Retinal pigment epithelial cell (primary cell): ENCODE measurements around the gene HOXA3.

Experiments used
- DNase-seq: peaks from one replicate; pipeline ENCODE4 v3.0.0-alpha.2; 2010; ENCODE audit warnings: low read depth
- H3K4me3 ChIP-seq: 2 replicates; pipeline ENCODE4 v1.5.1; 2011; ENCODE audit warnings: mild to moderate bottlenecking, low read length, control low read depth, moderate library complexity
- CTCF ChIP-seq: conservative IDR thresholded peaks from 2 replicates; pipeline ENCODE4 v1.5.1; 2011; ENCODE audit warnings: low read depth, low read length, control low read depth, inconsistent platforms

HOXA3 gene

GRCh38 chr7:27099453-27100370 is 52.7 kb downstream of the HOXA3 start:
- DNase-seq = no peak
- TF ChIP-seq CTCF = no peak
- no peak overlapping the region for H3K4me3 ChIP-seq

DNA sequence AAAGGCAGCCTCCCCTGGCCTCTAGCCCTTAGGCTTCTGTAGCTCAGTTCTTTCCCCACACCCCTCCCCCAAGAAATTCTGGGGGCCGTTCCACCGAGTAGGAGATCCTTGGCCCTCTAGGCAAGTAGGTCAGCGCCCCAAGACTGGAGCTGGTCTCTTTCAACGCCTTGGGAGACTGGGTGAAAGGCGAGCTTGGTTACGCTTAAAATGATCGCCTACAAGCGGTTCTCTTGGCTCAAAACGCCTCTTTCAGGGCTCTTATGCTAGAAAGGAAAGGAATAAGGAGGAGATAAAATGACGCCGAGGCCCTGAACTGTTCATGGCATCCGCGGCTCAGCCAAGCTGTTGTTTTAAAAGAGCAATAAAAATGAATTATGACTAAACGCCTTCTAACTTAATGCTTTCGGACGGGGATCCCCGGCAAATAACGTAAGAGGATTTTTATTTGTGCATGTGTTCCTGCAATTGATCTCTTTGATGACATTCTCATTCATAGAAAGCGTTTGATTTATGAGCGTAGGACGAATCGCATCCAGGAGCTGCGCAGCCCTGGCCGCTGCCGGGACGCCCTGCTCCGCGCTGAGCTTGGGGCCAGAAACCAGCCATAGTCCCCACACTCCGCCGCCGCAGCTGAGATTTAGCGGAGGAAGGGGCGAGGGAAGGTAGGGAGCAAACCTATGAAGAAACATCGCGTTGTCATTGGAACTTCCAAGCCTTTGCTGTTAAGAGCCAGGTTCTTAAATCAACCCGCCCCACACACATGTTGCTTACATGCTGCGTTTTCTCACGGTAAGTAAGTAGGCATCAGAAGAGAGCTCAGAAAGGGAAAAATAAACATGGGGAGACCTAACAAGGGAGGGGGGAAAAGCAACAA is 53.6 kb downstream of the HOXA3 start:
- DNase-seq = no peak
- H3K4me3 ChIP-seq = no peak overlapping the region
- TF ChIP-seq CTCF = no peak

GRCh38 chr7:27097686-27098577 is 54.5 kb downstream of the HOXA3 start:
- TF ChIP-seq CTCF = no peak
- no peak overlapping the region for H3K4me3 ChIP-seq
- DNase-seq = no peak

GRCh38 chr7:27096768-27097514 is 55.4 kb downstream of the HOXA3 start:
- no peak for TF ChIP-seq CTCF
- no peak for DNase-seq
- H3K4me3 ChIP-seq = no peak overlapping the region

DNA sequence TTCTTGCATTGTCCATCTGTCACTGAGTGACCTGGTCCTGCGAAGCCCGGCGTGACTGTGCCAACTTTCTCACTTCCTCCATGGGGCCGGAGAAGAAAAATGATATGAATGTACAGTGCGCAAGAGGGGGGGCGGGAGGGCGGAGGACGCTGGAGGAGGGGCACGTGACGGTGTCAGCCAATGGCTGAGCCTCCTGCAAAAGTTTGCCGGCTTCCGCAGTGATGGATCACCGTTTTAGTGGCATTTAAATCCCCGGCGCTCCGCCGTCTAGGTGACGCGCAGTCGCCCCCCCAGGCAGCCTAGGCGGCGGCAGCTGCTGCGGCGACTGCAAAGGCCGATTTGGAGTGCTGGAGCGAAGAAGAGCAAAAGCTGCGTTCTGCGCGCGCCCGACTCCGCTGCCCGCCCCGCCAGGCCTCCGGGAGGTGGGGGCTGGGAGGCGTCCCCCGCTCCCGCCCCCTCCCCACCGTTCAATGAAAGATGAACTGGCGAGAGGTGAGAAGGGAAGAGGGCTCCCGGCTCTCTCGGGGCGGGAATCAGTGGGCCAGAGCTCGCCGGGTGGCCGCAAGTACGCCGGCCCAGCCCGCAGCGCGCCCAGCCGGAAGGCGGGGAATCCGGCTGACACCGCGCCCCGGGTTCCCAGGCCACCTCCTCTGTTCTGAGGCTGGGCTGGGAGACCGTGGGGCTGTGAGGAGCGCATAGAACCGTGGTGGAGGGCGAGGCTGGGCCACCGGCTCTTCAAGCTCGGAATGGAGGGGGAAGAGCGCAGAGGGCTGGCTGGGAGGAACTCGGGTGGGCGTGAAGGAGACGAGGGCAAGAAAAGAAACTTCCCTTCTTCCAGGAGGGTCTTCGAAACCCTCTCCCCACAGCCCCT is 56.3 kb downstream of the HOXA3 start, which contains the start of gene HOXA1:
HOXA1 (minus strand) TSS at position 104 of the 871 bp plus-strand sequence; CDS start at position 16, 88 bp downstream.
- no peak for DNase-seq
- TF ChIP-seq CTCF = no peak

More for the DNA sequence above, 56.3 kb downstream of the HOXA3 start, which contains the start of gene HOXA1:
- peak within 1 kb of the TSS; percentile 19 for H3K4me3 ChIP-seq
